Measurements from ENCODE around the gene NBR1.
"Not testable (repeated sequence)": the region's sequence is repeated elsewhere in the genome, so short reads cannot be mapped to it uniquely, and the experiment has no call there.

DNA sequence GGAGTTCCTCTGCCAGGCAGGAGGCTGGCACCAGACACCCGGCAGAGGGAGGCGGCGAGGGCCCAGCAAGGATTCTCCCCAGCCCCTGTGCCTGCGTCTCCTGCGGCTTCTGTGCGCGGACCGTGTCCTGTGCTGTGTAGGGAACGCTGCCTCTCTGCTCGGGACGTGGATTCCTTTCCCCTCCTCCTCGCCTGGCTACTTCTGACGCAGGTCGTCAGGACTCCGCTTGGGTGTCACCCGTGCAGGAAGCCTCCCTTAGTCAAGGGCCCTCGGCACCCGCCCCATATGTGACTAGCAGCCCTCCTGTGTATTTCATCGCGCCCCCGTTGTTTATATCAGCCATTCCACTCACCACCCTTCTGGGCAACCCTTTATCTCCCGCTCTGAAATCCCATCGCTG, 75.4 kb downstream of the NBR1 start:
- not testable (repeated sequence) for TF ChIP-seq CTCF (IDR thresholded peaks at IDR 0.05); POLR2AphosphoS5 (IDR thresholded peaks at IDR 0.05; ENCODE audit: insufficient read depth in 1 of 2, low read depth in 1 of 2); POLR2A (IDR thresholded peaks at IDR 0.05)

Data from vagina (tissue), 2 donors.